Measurements from ENCODE around the gene ZDHHC7. TPM values are rescaled to one million over a fixed set of nuclear protein-coding genes. Genes with fewer than 3 reads are reported as not detected.

Gene ZDHHC7
- polyA plus RNA-seq, 12 donors, result 34.6 to 46.3 (median 39.3) TPM; not detected in 1

DNA sequence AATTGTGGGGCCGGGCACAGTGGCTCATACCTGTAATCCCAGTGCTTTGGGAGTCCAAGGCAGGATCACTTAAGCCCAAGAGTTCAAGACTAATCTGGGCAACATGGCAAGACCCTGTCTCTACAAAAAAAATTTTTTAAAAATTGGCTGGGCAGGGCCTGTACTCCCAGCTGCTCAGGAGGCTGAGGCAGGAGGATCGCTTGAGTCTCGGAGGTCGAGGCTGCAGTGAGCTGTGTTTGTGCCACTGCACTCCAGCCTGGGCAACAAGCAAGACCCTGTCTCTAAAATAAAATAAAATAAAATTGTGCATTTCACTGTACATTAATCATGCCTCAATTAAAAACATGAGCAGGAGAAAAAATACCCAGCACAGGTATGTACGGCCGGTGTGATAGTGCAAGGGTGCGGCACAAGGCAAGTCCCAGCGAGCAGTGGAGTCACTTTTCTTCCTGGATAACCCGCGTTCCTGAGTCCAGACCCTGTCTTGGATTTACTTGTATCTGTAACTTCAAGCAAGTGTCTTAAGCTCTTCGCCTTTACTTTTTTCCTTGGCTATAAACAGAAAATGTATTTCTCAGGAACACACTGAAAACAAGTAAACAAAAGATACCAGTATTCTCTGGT, 11.4 kb downstream of the ZDHHC7 start:
- no peak for DNase-seq

DNA sequence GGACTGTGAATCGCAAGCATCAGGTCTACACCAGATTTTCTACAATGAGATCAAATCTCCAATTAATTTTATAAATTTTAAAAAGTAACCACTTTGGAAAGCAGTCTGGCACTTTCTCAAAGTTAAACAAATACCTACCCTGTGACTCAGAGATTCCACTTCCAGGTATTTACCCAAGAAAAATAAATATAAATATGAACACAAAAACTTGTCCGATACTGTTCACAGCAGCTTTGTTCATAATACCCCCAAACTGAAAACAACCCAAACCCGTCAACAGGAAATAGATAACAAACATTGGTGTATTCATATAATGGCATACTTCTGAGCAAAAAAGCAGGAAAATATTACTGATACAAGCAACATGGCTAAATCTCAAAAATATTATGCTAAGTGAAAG, 12.1 kb downstream of the ZDHHC7 start:
- no peak for DNase-seq

DNA sequence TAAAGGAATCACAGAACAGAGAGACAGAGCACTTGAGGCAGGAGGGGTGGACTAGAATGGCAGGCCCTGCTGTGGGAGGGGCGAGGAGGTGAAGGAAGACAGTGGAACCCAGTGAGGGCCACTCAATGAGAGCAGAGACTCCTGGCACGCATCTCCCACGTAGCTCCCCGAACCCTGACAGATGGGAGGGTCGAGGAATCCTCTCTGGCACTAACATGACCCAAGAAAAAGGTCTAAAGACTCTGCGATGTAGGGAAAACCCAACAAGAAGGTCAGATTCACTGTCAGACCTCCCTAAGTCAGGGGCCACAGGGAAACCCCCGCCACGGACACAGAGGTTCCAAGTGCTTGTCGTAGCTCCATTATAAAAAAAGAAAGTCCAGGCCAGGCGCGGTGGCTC, 15.0 kb downstream of the ZDHHC7 start:
- DNase-seq, result no peak

DNA sequence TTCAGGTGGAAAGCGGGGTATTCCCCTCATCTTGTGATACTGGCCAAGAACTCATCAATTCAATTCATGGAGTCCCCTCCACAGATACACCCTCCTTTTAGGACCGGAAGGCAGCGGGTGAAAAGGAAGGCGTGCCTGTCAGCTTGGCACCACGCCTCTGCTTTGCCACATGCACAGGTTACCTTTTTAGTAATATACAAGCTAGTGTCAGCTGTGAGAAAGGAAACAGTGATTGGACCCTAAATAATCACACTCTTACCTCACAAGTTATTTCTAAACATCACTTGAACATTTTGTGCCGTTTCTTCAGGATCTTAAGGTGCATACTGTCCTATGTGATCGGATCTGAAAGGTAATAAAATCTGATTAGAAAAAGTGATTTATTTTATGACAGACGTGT, 15.7 kb downstream of the ZDHHC7 start:
- DNase-seq, result no peak

DNA sequence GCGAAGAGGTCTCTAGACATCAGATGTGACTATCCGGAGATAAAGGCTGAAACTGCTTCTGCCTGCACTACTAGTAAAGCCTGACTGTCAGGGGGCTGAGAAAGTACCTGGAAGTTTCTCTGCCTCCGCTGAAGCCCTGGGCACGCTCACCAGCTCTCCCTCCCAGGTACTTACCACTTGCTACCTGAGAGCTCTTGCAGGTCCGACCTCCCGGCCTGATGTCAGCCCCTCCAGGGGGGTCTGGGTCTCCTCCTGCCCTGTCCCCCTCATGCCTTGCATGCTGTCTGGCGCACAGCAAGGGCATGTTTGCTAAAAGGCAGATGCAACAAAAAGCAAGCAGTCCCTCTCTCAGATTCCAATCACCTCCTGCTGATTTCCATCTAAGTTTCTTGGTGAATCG, 17.4 kb downstream of the ZDHHC7 start:
- no peak for DNase-seq

DNA sequence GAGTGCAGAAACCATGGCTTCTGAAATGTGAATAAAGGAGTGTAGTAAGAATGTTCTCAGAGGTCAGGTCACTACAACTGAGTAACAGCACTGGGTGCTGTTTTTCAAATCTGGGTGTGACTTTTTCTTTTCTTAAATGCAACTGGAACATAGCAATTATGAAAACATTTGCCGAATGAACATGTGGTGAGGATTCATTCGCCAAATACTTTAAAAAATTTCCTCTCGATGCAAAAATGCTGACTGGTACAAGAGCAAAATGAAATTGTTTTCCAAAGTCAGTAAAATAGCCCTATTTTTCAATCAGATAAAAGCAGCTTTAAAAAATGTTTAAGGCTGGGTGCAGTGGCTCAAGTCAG, 18.6 kb downstream of the ZDHHC7 start:
- no peak for DNase-seq

DNA sequence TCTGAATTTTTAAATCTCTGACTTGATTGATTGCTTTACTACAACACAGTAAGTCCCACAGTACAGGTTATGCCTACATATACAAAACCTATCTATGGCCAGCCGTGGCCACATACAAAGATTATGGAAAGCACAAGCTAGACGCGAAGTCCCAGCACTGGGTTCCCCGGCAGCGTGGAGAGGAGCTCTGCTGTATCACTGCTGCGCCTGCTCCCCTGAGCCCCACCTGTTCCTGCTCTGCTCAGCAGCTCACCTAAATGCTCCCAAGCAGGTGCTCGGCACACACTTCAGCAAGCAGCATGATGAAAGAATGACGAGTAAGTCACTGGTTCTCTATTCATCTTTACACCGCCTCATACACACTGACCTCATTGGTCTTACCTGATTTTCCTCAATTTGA, 20.6 kb downstream of the ZDHHC7 start:
- no peak for DNase-seq

DNA sequence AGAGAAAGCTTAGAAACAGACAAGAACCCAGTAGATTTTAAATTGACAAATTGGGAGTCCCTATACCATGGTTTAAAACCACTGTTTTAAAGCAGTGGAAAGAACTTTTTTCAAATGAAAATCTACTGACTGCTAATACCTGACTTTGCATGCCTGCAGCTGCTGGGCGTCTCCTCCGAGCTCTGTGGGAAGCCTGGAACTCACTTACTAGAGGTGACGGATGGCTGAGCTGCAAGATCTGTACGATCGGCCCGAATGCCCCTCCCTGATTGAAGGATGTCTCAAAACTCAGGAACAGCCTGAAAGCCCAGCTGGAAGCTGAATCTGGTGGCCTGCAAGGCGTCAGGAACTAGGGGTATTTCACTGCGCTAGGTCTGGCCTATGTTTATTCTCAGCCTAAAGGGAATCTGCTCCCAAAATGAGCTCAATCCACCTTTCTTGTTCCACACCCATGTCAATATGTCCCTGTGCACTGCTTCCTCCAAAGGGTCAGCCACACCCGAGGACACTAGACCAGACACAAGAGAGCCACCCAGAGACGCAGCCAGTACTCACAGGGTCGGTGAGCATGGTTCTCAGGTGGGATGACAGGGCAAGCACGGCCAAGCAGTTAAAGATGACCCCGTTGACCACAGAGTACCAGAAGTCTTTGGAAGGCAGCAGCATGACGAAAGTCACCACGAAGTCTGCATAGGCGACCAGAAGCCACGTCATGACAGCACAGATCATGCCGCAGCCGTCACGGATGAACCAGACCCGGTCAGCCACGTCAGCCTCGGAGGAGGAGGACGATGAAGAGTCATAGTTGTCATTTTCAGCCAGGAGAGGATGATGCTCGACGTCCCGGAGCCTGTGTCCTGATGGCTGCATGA, 21.4 kb downstream of the ZDHHC7 start:
- DNase-seq, result no peak

DNA sequence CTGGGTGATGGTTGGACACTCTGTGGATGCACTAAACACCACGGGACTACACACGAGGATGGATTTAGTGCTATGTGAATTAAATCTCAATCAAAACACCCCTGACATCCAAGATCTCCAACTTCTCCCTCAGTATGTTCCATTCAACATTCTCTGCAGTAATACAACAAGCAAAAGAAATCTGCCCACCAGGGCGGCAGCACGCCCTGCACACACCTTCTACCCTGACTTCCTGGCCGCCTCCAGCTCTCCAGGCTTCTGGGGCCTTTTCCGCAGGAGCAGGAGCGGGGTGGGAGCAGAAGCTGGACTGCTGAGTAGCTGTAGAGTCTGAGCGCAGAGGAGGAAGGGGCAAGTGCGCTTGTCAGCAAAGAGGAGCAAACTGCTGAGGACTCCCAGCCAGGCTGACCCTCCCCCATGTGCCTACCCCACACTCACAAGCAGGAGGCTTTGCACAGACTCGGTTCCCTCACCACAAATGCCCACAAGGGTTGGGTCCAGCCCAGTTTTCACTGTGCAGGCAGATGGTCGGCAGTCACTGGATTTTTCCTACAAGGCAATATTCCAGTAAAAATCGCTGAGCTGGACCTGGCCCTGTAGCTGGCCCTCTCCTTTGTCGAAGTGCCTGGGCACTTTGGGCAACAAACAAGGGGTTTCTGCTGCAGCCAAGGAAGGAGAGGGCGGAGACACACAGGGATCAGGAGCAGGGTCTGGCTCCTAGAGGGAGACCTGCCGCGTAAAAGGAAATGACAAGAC, 22.8 kb downstream of the ZDHHC7 start:
- DNase-seq, result no peak

DNA sequence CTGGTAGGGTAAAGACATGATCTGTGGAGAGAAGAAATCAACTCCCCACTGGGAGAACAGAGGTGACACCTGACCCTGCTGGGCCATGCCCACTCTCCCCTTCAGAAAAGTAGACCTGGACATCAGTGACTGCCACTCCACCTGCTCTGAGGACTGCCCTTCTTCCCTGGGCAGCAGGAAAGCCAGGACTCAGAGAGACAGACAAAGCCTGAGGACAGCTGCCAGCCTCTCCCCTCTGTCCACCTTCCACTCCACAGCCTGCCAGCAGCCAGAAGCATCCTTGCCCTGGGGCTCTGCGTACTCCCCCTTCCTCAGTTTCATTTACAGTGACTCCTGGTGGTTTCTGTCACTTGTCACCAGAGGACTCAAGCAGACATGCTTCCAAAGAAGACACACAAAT, 24.5 kb downstream of the ZDHHC7 start:
- no peak for DNase-seq

DNA sequence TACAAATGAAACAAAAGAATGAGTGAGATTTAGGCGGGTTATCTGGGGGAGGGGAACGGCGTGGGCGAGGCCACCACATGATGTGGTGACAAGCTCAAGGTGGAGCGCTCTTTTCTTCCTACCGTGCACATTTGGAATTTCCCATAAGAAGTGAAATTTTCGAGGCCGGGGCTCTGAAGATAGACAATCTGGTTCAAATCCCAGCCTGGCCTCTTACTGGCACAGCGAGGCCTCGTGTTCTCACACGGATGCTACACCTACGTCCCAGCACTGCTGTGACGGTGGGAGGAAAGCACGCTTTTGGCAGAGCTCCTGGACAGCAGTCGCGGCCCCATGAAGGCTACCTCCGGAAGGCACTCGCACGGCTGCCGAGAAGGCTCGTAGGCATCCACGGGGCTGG, 25.2 kb downstream of the ZDHHC7 start:
- DNase-seq, result no peak

DNA sequence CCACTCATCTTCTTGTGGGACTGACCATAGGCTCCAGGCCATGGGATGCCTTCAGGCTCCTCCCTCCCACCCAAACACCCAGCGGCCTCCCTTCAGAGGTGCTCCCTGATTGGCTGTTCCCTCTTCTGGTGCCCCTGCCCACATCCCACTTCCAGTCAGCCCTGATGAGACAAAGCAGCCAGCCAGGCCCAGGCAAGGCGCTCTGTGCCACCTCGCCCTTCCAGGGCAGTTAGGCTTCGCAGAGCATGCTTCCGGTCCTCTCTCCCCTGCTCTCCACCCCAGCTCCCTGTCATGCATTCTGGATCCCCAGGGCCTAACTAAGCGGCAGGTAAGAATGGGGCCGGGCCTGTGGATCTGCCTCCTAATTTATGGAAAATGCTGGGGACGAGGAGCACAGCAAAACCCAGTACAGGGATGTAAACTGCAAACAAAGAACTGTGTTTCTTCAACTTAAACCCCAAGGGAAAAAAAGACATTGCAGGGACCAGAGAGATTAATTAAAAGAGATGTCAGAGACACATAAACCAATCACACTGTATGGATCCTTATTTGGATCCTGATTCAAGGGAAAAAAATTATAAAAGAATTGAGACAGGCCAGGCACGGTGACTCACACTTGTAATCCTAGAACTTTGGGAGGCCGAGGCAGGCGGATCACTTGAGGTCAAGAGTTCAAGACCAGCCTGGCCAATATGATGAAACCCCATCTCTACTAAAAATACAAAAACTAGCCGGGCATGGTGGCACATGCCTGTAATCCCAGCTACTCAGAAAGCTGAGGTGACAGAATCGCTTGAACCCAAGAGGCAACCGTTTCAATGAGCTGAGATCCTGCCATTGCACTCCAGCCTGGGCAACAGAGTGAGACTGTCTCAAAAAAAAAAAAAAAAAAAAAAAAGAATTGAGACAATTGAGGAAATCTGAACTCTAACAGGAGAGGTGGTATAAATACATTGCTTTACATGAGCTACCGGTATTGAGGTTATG, 26.0 kb downstream of the ZDHHC7 start:
- no peak for DNase-seq

DNA sequence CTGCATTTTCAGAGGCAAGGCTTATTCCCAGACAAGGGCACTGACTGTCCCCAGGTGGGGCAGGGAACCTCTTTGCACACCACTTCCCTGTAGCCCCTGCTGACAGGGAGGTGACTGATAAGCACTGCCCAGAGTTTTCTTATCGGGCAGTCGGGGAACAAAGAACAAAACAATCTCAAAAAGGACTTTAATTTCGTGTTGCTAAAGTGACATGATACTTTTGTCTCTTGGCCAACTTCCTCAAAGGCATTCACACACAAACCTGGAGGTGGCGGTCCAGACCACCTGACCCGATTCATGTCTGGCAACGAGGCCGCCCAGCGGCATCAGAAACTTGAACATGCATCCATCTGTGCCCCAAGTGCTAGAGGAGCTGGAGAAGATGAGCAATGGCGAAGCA, 28.9 kb downstream of the ZDHHC7 start:
- no peak for DNase-seq

DNA sequence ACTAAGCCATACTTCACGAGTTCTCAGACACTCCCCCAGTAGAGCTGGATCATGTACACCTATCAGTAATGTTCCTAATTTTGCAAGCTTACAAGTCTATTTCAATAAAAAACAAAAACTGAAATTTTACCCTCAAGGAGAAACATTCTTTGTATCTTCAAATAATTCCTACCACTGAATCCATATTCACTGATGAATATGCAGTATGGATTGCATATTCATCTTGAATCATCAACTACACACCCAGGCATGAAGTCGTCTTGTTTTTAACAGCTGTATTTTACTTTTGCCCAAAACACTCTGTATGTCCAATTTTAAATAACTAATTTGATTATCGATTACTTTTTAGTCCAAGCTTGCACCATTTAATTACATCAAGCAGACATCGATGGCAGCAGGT, 31.8 kb downstream of the ZDHHC7 start:
- DNase-seq, result no peak

DNA sequence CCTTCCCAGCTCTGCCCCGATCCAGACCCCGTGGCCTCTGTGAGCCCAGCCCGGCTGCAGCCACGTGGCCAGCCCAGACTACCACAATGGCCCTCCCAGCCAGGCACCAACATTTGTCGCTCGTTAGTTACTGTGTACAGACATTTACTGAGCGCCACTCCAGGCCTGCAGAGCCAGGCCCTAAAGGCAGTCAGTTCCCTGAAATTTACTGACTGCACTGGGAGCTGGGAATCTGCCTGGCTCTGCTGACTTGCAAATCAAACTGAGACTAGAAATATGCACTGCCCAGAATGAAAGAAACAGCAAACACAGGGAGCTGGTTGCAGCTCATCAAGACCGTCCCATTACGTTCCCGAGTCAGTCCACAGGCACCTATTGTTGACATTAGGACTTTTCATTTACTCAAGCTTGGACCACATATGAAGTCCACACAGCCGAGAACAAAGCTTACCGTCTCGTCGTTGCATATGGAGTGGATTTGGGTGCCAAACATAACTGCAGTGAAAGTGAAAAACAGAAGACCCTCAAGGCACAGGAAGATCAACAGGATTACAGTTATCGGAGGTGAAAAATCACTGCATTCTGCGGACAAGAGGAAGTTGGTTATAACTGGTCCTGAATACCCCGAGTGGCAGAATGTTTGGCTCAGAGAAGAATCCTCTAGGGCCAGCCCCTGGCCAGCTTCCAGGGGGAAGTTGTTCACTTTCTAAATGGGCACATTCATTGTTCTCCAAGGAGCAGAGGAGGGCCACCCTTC, 34.5 kb downstream of the ZDHHC7 start:
- no peak for DNase-seq

DNA sequence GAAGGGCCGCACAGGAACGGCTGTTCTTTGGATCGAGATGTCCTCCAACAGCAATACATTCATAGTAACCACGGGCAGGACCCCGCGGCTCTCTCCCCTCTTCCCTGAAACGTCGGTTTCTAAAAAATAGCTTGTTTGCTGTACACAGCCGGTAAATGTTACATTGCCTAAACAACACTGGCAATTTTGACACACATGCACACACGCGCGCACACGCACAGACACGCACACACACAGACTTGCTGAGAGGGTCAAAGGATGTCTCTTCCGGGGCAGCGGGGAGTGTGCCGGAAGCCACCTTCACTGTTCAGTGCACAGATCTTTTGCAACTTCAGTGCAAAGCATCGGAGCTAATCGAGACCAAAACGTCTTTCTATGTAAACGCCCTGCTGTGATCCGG, 35.8 kb downstream of the ZDHHC7 start:
- no peak for DNase-seq

DNA sequence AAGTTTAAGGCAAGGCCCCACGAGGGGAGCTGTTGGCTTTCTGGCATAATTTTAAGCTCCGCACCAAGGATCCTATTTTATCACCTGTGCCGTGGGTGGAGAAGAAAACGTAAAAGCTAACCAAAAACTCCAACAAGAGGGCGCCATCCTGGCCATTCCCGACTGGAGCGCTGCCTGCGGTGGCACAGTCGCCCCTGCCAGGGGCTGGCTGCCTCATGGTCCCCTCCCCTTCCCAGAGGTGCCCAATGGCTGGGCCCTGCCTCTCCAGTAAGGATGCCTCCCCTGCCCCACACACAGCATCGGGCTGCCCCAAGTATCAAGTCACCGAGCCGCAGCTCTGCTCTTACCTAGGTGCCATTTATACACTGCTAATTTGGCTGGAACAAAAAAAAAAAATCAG, 36.3 kb downstream of the ZDHHC7 start:
- DNase-seq, result no peak

DNA sequence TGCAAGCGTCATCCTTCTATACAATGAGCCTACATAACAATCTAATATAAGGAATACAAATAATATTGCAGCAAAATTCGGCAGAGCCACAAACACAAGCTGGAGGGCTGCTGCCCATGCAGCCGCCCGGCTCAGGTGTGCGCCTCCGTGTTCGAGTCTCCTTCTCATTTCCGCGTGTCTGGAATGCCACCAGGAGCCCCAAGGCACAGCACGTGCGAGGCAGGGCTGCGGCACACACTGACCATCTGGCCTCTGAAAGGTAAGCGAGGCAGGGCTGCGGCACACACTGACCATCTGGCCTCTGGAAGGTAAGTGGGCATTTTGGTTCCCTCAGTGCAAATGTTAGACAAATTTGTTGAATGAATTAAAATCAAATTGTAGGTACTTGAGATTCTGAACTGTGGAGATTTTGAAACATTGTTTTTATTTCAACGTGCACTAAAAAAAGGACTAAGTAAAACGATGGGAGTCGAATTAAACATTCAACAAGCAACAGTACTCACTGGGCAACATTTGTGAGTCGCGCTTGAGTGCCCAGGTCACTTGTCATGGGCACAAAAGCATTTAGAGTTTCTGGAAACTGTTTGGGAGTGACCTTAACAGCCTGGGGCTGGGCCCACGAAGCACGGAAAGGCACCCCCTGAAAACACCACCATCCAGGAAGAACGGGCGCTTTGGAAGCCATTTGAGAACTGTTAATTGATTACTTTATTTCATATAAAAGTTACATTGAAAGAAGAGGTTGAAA, 37.4 kb downstream of the ZDHHC7 start:
- no peak for DNase-seq

DNA sequence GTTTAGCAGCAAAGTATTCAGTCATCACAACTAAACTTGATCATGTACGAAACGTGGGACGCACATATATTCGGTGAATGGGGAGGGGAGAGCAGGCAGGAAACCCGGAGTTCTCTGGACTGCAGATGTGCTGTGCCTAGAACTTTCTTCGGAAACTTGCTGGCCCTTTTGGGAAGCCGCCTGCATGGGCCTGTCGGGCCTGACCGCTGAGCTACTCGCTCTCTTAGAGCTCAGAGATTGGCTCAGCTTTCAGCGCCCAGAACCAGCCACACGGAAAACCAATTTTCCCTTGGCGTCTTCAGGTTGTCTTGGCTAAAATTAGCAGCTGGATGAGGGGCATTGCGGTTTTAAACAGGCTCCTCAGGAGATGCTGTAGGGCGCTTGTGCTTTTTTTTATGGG, 38.1 kb downstream of the ZDHHC7 start:
- DNase-seq, result no peak

DNA sequence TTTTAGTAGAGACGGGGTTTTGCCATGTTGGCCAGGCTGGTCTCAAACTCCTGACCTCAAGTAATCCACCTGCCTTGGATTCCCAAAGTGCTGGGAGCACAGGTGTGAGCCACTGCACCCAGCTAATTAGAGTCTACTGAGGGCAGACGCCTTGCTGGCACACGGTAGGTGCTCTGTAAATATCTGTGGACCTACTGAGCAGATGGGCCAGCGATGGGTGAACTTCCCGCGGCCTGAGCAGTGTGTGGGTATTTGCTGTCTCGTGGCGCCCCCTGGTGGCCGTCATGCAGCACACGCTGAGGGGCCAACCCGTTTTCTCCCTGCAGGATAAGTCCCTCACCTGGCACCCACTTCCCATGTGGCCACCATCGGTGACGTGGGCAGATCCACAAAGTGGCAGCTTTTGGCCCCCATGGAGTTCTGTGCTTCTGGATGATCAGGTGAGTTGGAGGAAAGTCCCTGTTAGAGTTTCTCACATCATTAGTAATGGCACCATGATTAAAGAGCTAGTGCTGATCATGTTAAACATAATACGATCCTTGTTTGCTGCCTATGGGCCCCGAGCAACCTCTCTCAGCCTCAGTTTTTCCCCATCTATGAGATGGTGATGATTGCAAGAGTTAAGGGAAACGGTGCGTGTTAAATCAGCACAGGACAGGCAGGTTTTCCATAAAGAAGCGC, 40.7 kb downstream of the ZDHHC7 start:
- DNase-seq, result peak; percentile 71

Measured in muscle of arm (tissue), 12 donors.